H9 (cell line): Measurements from ENCODE around the gene KIF4A. TPM values are rescaled to one million over a fixed set of nuclear protein-coding genes. Genes with fewer than 3 reads are reported as not detected.
"Not testable (repeated sequence)": the region's sequence is repeated elsewhere in the genome, so short reads cannot be mapped to it uniquely, and the experiment has no call there.

Source experiments
- DNase-seq: peaks from one replicate; pipeline ENCODE4 v3.0.0-alpha.2; 2017
- H2AFZ ChIP-seq: one replicate; pipeline ENCODE4 v1.6.1; 2013; ENCODE audit warnings: mild to moderate bottlenecking, low read length, control low read depth, moderate library complexity
- H2AK5ac ChIP-seq: 2 replicates; pipeline ENCODE4 v1.6.1; 2013; ENCODE audit warnings: low read length, control low read depth, mixed read lengths; ENCODE audit not compliant: insufficient read length
- H2BK120ac ChIP-seq: one replicate; pipeline ENCODE4 v1.6.1; 2013; ENCODE audit warnings: low read depth, mild to moderate bottlenecking, low read length, control low read depth, inconsistent platforms; ENCODE audit not compliant: poor library complexity, severe bottlenecking
- H2BK12ac ChIP-seq: 2 replicates; pipeline ENCODE4 v1.6.1; 2013; ENCODE audit warnings: low read length, control low read depth, mixed read lengths, low read depth; ENCODE audit not compliant: insufficient read length
- H2BK15ac ChIP-seq: 2 replicates; pipeline ENCODE4 v1.6.1; 2013; ENCODE audit warnings: low read depth, low read length, control low read depth
- H2BK20ac ChIP-seq: one replicate; pipeline ENCODE4 v1.6.1; 2013; ENCODE audit warnings: low read depth, mild to moderate bottlenecking, low read length, control low read depth, inconsistent platforms; ENCODE audit not compliant: poor library complexity, severe bottlenecking
- H2BK5ac ChIP-seq: 2 replicates; pipeline ENCODE4 v1.6.1; 2013; ENCODE audit warnings: low read length, control low read depth, mixed read lengths; ENCODE audit not compliant: insufficient read length
- H3K14ac ChIP-seq: 2 replicates; pipeline ENCODE4 v1.6.1; 2013; ENCODE audit warnings: low read length, control low read depth; ENCODE audit not compliant: insufficient read depth
- H3K18ac ChIP-seq: 2 replicates; pipeline ENCODE4 v1.6.1; 2013; ENCODE audit warnings: low read depth, mild to moderate bottlenecking, mixed read lengths, low read length, control low read depth; ENCODE audit not compliant: insufficient read length
- H3K23ac ChIP-seq: 2 replicates; pipeline ENCODE4 v1.6.1; 2013; ENCODE audit warnings: low read length, control low read depth, mixed read lengths, low read depth; ENCODE audit not compliant: insufficient read length
- H3K23me2 ChIP-seq: 2 replicates; pipeline ENCODE4 v1.6.1; 2013; ENCODE audit warnings: low read depth, mild to moderate bottlenecking, mixed read lengths, low read length, control low read depth; ENCODE audit not compliant: insufficient read length, poor library complexity, severe bottlenecking
- H3K27ac ChIP-seq: 2 replicates; pipeline ENCODE4 v1.5.1; 2013; ENCODE audit warnings: low read length, control low read depth, mixed read lengths, low read depth; ENCODE audit not compliant: insufficient read length
- H3K27me3 ChIP-seq: 2 replicates; pipeline ENCODE4 v1.6.1; 2013; ENCODE audit warnings: low read length, control low read depth, inconsistent platforms; ENCODE audit not compliant: insufficient read depth
- H3K4ac ChIP-seq: 2 replicates; pipeline ENCODE4 v1.6.1; 2013; ENCODE audit warnings: low read depth, mild to moderate bottlenecking, control low read depth, inconsistent platforms, low read length, moderate library complexity
- H3K4me1 ChIP-seq: 2 replicates; pipeline ENCODE4 v1.6.1; 2013; ENCODE audit warnings: low read length, control low read depth, inconsistent platforms; ENCODE audit not compliant: insufficient read depth
- H3K4me2 ChIP-seq: 2 replicates; pipeline ENCODE4 v1.6.1; 2013; ENCODE audit warnings: low read length, control low read depth, mixed read lengths; ENCODE audit not compliant: insufficient read length, insufficient read depth
- H3K56ac ChIP-seq: 2 replicates; pipeline ENCODE4 v1.6.1; 2013; ENCODE audit warnings: low read depth, mild to moderate bottlenecking, mixed read lengths, low read length, control low read depth; ENCODE audit not compliant: insufficient read length
- H3K79me1 ChIP-seq: 2 replicates; pipeline ENCODE4 v1.6.1; 2013; ENCODE audit warnings: low read depth, mild to moderate bottlenecking, moderate library complexity, low read length, control low read depth, inconsistent platforms; ENCODE audit not compliant: insufficient read depth, poor library complexity, severe bottlenecking
- H3K79me2 ChIP-seq: 2 replicates; pipeline ENCODE4 v1.6.1; 2013; ENCODE audit warnings: low read length, control low read depth, inconsistent platforms; ENCODE audit not compliant: insufficient read depth
- H3K9ac ChIP-seq: 2 replicates; pipeline ENCODE4 v1.6.1; 2013; ENCODE audit warnings: low read length, control low read depth, mixed read lengths; ENCODE audit not compliant: insufficient read length; ENCODE audit errors: extremely low read depth
- H3K9me3 ChIP-seq: one replicate; pipeline ENCODE4 v1.6.1; 2013; ENCODE audit warnings: low read depth, low read length, inconsistent platforms; ENCODE audit not compliant: control insufficient read depth
- H3T11ph ChIP-seq: one replicate; pipeline ENCODE4 v1.6.1; 2013; ENCODE audit warnings: mild to moderate bottlenecking, low read length, control low read depth, inconsistent platforms
- H4K20me1 ChIP-seq: one replicate; pipeline ENCODE4 v1.6.1; 2013; ENCODE audit not compliant: control insufficient read depth, insufficient read length, insufficient read depth
- H4K5ac ChIP-seq: 2 replicates; pipeline ENCODE4 v1.6.1; 2013; ENCODE audit warnings: low read depth, mild to moderate bottlenecking, mixed read lengths, low read length, control low read depth; ENCODE audit not compliant: insufficient read length
- H4K8ac ChIP-seq: replicated peaks from 2 replicates; pipeline ENCODE4 v1.6.1; 2013; ENCODE audit warnings: low read length, control low read depth, mixed read lengths, low read depth; ENCODE audit not compliant: insufficient read length
- H4K91ac ChIP-seq: 2 replicates; pipeline ENCODE4 v1.6.1; 2013; ENCODE audit warnings: low read depth, mild to moderate bottlenecking, moderate library complexity, mixed read lengths, low read length, control low read depth; ENCODE audit not compliant: insufficient read length
- H3K27ac Mint-ChIP-seq, 3 experiments: 2 replicates in 2 of 3; 3 replicates in 1 of 3; pipeline ENCODE4 v1.8.0; 2020 to 2021; ENCODE audit warnings: mixed read lengths in 3 of 3, mild to moderate bottlenecking in 1 of 3, moderate library complexity in 1 of 3
- H3K27me3 Mint-ChIP-seq: 2 replicates; pipeline ENCODE4 v1.8.0; 2021; ENCODE audit warnings: low read depth, mild to moderate bottlenecking, moderate library complexity, mixed read lengths
- H3K36me3 Mint-ChIP-seq, 3 experiments: 2 replicates in 2 of 3; 3 replicates in 1 of 3; pipeline ENCODE4 v1.8.0; 2020 to 2021; ENCODE audit warnings: low read depth in 3 of 3, mixed read lengths in 3 of 3; ENCODE audit not compliant: insufficient read depth in 1 of 3
- H3K4me1 Mint-ChIP-seq, 2 experiments: 2 replicates each; pipeline ENCODE4 v1.8.0; 2020; ENCODE audit warnings: mixed read lengths in 2 of 2
- H3K4me3 Mint-ChIP-seq, 2 experiments: 2 replicates in 1 of 2; 3 replicates in 1 of 2; pipeline ENCODE4 v1.8.0; 2020 to 2021; ENCODE audit warnings: mild to moderate bottlenecking in 2 of 2, mixed read lengths in 2 of 2, moderate library complexity in 1 of 2
- H3K9me3 Mint-ChIP-seq, 2 experiments: 2 replicates in 1 of 2; 3 replicates in 1 of 2; pipeline ENCODE4 v1.8.0; 2020; ENCODE audit warnings: mild to moderate bottlenecking in 2 of 2, mixed read lengths in 2 of 2, moderate library complexity in 1 of 2
- CTCF ChIP-seq: fragments of 200-600 bp; sonication (generic); conservative IDR thresholded peaks from 3 replicates; pipeline ENCODE4 v1.8.0; 2021; ENCODE audit warnings: antibody characterized with exemption, mild to moderate bottlenecking
- WGBS: extraction: QIAGEN DNeasy Blood & Tissue Kit; methylation state at CpG from one replicate; pipeline ENCODE4 v1.1.7; 2013; ENCODE audit warnings: missing lambda C conversion rate, low lambda C conversion rate, mixed read lengths; ENCODE audit not compliant: insufficient read length; ENCODE audit errors: extremely low coverage; 5-methylcytosine and 5-hydroxymethylcytosine counted together
- total RNA-seq: library from RNA; stranded (reverse); gene quantifications from 2 replicates; pipeline ENCODE4 v1.2.1, GENCODE V29; 2021

Gene KIF4A
- total RNA-seq, 1 experiment from 2014 or later, result 41.8 TPM

GRCh38 chrX:70398899-70399298, 109.0 kb downstream of the KIF4A start:
- no peak overlapping the region for H3K4ac ChIP-seq
- no peaks in the 10 kb centered on the region for H3K4me1 ChIP-seq
- H3K18ac ChIP-seq, result no peak overlapping the region

DNA sequence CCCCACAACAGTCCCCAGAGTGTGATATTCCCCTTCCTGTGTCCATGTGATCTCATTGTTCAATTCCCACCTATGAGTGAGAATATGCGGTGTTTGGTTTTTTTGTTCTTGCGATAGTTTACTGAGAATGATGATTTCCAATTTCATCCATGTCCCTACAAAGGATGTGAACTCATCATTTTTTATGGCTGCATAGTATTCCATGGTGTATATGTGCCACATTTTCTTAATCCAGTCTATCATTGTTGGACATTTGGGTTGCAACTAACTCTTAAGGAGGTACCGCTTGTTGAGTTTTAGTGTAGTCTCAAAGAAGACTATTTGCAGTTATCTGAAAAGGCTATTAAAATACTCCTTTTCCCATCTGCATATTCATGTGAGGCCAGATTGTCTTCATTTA, 110.3 kb downstream of the KIF4A start:
- H3K4ac ChIP-seq, H3K9ac ChIP-seq, H4K20me1 ChIP-seq, H3K27me3 Mint-ChIP-seq, H3K27me3 ChIP-seq, H3K27ac Mint-ChIP-seq, DNase-seq, H3K23ac ChIP-seq, H3K79me2 ChIP-seq, H3K4me2 ChIP-seq, H2BK12ac ChIP-seq, H3K27ac ChIP-seq, H2AFZ ChIP-seq, H4K8ac ChIP-seq, H3K4me1 Mint-ChIP-seq, H2BK120ac ChIP-seq, H3K14ac ChIP-seq, H4K5ac ChIP-seq, H2AK5ac ChIP-seq, H2BK5ac ChIP-seq, H3K56ac ChIP-seq, H3K4me1 ChIP-seq, H2BK20ac ChIP-seq, H4K91ac ChIP-seq, H2BK15ac ChIP-seq, H3K4me3 Mint-ChIP-seq, H3T11ph ChIP-seq, H3K23me2 ChIP-seq, H3K79me1 ChIP-seq, H3K18ac ChIP-seq: not testable (repeated sequence)
- Mint-ChIP-seq H3K9me3 (peaks cover 46 to 50% of the 10 kb centered on the region in 2 experiments), H3K36me3 (peaks cover 16 to 62% (median 52%) of the 10 kb centered on the region in 3 experiments; a peak in 6 of 7 replicates)
- no CpG with 5 or more reads among the region's 3 CpGs for WGBS
- H3K9me3 ChIP-seq, result peaks cover 38% of the 10 kb centered on the region

More at GRCh38 chrX:70398899-70399298, 109.0 kb downstream of the KIF4A start:
- Mint-ChIP-seq H3K4me1 (no peaks in the 10 kb centered on the region), H3K36me3 (peaks cover 20 to 61% (median 51%) of the 10 kb centered on the region in 3 experiments), H3K27me3 (no peaks in the 10 kb centered on the region), H3K4me3 (no peak overlapping the region), H3K9me3 (peaks cover 48 to 51% of the 10 kb centered on the region in 2 experiments), H3K27ac (no peak overlapping the region)
- no peak overlapping the region for H2BK120ac ChIP-seq
- no peak overlapping the region for H3K9ac ChIP-seq
- no CpG with 5 or more reads among the region's 4 CpGs for WGBS
- no peak for DNase-seq
- H4K8ac ChIP-seq, result no peak overlapping the region
- H3T11ph ChIP-seq, result no peak overlapping the region
- no peaks in the 10 kb centered on the region for H3K23me2 ChIP-seq
- H3K14ac ChIP-seq, result no peak overlapping the region
- no peak overlapping the region for H2BK5ac ChIP-seq
- H2BK12ac ChIP-seq, result no peak overlapping the region
- H3K79me1 ChIP-seq, result no peaks in the 10 kb centered on the region
- no peaks in the 10 kb centered on the region for H4K20me1 ChIP-seq
- H2AFZ ChIP-seq, result no peak overlapping the region
- H4K91ac ChIP-seq, result no peak overlapping the region
- H3K79me2 ChIP-seq, result 0 out of 2 replicates have a peak, but pooled peaks cover 2% of the 10 kb centered on the region
- TF ChIP-seq CTCF, result no peak
- H3K23ac ChIP-seq, result no peak overlapping the region
- H2BK20ac ChIP-seq, result no peak overlapping the region
- H3K9me3 ChIP-seq, result peaks cover 25% of the 10 kb centered on the region
- no peak overlapping the region for H4K5ac ChIP-seq
- H2BK15ac ChIP-seq, result no peak overlapping the region
- no peak overlapping the region for H2AK5ac ChIP-seq
- H3K27ac ChIP-seq, result no peak overlapping the region
- H3K56ac ChIP-seq, result no peak overlapping the region
- H3K27me3 ChIP-seq, result no peaks in the 10 kb centered on the region
- no peak overlapping the region for H3K4me2 ChIP-seq
